ENCODE results near the gene CES4A. TPM values are rescaled to one million over a fixed set of nuclear protein-coding genes. Genes with fewer than 3 reads are reported as not detected.

The CES4A gene
- total and polyA plus RNA-seq, 2 of the 13 experiments (the other 11 are each of a cell fraction or from before 2014, with no cell fraction given) = 0.09 to 0.17 TPM

DNA sequence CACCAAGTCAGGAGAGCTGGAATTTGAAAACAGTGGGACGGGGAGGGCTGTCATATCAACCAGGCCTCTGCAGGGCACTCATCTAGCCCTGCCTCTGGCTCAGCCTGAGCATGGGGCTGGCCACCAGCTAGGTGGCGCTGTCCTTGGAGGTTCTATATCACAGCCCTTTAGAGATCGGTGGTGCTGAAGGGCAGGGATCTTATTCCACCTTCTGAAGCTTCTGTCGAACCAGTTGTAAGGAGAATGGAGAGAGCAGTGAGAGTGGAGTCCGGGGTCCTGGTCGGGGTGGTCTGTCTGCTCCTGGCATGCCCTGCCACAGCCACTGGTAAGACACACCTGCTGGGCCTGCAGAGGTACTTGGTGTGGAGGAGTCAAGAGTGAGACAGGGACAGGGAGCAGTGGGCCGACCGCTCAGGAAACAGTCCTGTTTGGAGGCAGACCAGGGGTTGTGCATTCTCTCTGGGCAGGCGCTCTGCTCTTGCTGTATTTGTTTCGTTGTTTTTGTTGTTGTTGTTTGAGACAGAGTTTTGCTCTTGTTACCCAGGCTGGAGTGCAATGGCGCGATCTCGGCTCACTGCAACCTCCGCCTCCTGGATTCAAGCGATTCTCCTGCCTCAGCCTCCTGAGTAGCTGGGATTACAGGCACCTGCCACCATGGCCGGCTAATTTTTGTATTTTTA, 27.2 kb upstream of the CES4A start, which contains the start of gene CES3 (continued):
- TF ChIP-seq ZNF101 (CRISPR knock-in tag; IDR thresholded peaks at IDR 0.05; ENCODE audit: borderline replicate concordance, low read depth) (no peak), RBM39 (IDR thresholded peaks at IDR 0.05; ENCODE audit: low read depth, low read length, poor library complexity, severe bottlenecking) (no peak), ZSCAN31 (CRISPR knock-in tag; IDR thresholded peaks at IDR 0.05; ENCODE audit: low read depth) (no peak), MTF2 (CRISPR knock-in tag; IDR thresholded peaks at IDR 0.05; ENCODE audit: borderline replicate concordance) (no peak), PPARG (CRISPR knock-in tag; conservative IDR thresholded peaks at IDR 0.05) (no peak), MBD4 (IDR thresholded peaks at IDR 0.05; ENCODE audit: borderline replicate concordance, low read length) (no peak), CBX5 (CRISPR knock-in tag; IDR thresholded peaks at IDR 0.05; ENCODE audit: borderline replicate concordance) (no peak), ZNF253 (CRISPR knock-in tag; IDR thresholded peaks at IDR 0.05; ENCODE audit: borderline replicate concordance) (no peak), MAFF (IDR thresholded peaks at IDR 0.05; ENCODE audit: low read depth, low read length) (no peak), ZNF75D (CRISPR knock-in tag; IDR thresholded peaks at IDR 0.05; ENCODE audit: borderline replicate concordance) (no peak), ZNF737 (CRISPR knock-in tag; IDR thresholded peaks at IDR 0.05; ENCODE audit: borderline replicate concordance) (no peak), ZNF460 (CRISPR knock-in tag; IDR thresholded peaks at IDR 0.05; ENCODE audit: borderline replicate concordance) (no peak), ZNF878 (CRISPR knock-in tag; IDR thresholded peaks at IDR 0.05) (0 out of 2 replicates have a peak, but pooled peaks have one; percentile 31)
- TF ChIP-seq, protein P1, sequence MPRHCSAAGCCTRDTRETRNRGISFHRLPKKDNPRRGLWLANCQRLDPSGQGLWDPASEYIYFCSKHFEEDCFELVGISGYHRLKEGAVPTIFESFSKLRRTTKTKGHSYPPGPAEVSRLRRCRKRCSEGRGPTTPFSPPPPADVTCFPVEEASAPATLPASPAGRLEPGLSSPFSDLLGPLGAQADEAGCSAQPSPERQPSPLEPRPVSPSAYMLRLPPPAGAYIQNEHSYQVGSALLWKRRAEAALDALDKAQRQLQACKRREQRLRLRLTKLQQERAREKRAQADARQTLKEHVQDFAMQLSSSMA (CRISPR knock-in tag; IDR thresholded peaks at IDR 0.05) = no peak
- TF ChIP-seq, protein P2, sequence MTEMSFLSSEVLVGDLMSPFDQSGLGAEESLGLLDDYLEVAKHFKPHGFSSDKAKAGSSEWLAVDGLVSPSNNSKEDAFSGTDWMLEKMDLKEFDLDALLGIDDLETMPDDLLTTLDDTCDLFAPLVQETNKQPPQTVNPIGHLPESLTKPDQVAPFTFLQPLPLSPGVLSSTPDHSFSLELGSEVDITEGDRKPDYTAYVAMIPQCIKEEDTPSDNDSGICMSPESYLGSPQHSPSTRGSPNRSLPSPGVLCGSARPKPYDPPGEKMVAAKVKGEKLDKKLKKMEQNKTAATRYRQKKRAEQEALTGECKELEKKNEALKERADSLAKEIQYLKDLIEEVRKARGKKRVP (CRISPR knock-in tag; IDR thresholded peaks at IDR 0.05) = no peak
- TF ChIP-seq, protein P3, sequence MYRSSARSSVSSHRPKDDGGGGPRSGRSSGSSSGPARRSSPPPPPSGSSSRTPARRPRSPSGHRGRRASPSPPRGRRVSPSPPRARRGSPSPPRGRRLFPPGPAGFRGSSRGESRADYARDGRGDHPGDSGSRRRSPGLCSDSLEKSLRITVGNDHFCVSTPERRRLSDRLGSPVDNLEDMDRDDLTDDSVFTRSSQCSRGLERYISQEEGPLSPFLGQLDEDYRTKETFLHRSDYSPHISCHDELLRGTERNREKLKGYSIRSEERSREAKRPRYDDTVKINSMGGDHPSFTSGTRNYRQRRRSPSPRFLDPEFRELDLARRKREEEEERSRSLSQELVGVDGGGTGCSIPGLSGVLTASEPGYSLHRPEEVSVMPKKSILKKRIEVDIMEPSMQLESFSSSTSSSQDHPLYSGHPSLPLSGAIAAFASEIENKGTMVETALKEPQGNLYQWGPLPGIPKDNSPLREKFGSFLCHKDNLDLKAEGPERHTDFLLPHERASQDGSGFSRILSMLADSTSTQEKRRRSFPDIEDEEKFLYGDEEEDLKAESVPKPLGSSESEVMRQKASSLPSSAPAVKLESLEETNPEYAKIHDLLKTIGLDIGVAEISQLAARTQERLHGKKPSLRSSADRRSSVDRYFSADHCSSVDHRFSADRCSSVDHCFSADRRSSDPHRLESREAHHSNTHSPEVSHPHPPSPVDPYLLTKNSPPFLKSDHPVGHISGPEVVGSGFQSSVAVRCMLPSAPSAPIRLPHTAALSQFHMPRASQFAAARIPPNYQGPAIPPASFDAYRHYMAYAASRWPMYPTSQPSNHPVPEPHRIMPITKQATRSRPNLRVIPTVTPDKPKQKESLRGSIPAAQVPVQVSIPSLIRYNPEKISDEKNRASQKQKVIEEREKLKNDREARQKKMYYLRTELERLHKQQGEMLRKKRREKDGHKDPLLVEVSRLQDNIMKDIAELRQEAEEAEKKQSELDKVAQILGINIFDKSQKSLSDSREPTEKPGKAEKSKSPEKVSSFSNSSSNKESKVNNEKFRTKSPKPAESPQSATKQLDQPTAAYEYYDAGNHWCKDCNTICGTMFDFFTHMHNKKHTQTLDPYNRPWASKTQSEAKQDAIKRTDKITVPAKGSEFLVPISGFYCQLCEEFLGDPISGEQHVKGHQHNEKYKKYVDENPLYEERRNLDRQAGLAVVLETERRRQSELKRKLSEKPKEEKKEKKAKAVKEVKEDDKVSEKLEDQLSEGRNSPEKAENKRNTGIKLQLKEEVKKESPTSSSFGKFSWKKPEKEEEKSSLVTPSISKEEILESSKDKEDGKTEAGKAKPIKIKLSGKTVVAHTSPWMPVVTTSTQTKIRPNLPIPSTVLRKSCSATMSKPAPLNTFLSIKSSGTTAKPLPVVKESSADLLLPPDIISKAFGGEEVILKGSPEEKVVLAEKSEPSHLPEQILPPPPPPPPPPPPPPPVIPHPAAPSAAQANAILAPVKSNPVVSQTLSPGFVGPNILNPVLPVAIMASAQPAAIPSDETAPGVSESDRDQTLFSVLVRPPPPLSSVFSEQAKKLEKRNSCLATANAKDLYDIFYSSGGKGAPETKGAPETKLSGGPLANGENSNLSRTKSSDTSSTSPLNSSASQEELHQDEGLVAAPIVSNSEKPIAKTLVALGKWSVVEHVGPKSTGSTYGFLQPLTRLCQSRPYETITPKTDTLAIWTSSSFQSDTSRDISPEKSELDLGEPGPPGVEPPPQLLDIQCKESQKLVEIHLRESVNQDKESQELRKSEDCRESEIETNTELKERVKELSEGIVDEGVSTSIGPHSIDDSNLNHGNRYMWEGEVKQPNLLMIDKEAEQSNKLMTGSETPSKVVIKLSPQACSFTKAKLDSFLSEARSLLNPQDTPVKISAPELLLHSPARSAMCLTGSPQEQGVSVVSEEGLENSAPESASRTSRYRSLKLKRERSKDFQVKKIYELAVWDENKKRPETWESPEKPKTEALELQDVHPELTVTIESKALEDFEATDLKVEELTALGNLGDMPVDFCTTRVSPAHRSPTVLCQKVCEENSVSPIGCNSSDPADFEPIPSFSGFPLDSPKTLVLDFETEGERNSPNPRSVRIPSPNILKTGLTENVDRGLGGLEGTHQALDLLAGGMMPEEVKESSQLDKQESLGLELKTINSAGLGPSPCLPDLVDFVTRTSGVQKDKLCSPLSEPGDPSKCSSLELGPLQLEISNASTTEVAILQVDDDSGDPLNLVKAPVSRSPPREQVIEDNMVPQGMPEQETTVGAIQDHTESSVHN (CRISPR knock-in tag; IDR thresholded peaks at IDR 0.05) = peak; percentile 12; the same call in 1 of the 2 replicates
- TF ChIP-seq, protein P4, sequence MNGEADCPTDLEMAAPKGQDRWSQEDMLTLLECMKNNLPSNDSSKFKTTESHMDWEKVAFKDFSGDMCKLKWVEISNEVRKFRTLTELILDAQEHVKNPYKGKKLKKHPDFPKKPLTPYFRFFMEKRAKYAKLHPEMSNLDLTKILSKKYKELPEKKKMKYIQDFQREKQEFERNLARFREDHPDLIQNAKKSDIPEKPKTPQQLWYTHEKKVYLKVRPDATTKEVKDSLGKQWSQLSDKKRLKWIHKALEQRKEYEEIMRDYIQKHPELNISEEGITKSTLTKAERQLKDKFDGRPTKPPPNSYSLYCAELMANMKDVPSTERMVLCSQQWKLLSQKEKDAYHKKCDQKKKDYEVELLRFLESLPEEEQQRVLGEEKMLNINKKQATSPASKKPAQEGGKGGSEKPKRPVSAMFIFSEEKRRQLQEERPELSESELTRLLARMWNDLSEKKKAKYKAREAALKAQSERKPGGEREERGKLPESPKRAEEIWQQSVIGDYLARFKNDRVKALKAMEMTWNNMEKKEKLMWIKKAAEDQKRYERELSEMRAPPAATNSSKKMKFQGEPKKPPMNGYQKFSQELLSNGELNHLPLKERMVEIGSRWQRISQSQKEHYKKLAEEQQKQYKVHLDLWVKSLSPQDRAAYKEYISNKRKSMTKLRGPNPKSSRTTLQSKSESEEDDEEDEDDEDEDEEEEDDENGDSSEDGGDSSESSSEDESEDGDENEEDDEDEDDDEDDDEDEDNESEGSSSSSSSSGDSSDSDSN (CRISPR knock-in tag; IDR thresholded peaks at IDR 0.05) = peak; percentile 61
